Nephron (organoid): ENCODE results near the gene FOXA3.

Source experiments
- H3K27ac Mint-ChIP-seq, 3 experiments: 2 replicates each; pipeline ENCODE4 v1.8.0; 2020; ENCODE audit warnings: mixed read lengths in 3 of 3, mild to moderate bottlenecking in 2 of 3, moderate library complexity in 1 of 3
- H3K27me3 Mint-ChIP-seq: 2 replicates; pipeline ENCODE4 v1.8.0; 2021; ENCODE audit warnings: low read depth, mild to moderate bottlenecking, moderate library complexity, mixed read lengths
- H3K36me3 Mint-ChIP-seq: 2 replicates; pipeline ENCODE4 v1.8.0; 2020; ENCODE audit warnings: low read depth, mixed read lengths
- H3K4me1 Mint-ChIP-seq: 2 replicates; pipeline ENCODE4 v1.8.0; 2020; ENCODE audit warnings: mixed read lengths
- H3K4me3 Mint-ChIP-seq, 3 experiments: 2 replicates each; pipeline ENCODE4 v1.8.0; 2020; ENCODE audit warnings: mild to moderate bottlenecking in 3 of 3, mixed read lengths in 3 of 3, moderate library complexity in 2 of 3
- H3K9me3 Mint-ChIP-seq: 2 replicates; pipeline ENCODE4 v1.8.0; 2020; ENCODE audit warnings: mixed read lengths
- TF ChIP-seq, protein P1 (sequence below), 3 experiments: fragments of 200-600 bp; sonication (generic); IDR thresholded peaks; one replicate each; pipeline ENCODE4 v1.5.0; 2021; ENCODE audit warnings: antibody characterized with exemption in 3 of 3; ENCODE audit not compliant: unreplicated experiment in 3 of 3

FOXA3 gene

GRCh38 chr19:45860359-45861259 is 3.5 kb upstream of the FOXA3 start:
- H3K36me3 Mint-ChIP-seq, result peaks cover 21% of the 10 kb centered on the region
- H3K9me3 Mint-ChIP-seq, result no peaks in the 10 kb centered on the region
- no peak overlapping the region for H3K27ac Mint-ChIP-seq
- peaks cover 33% of the 10 kb centered on the region for H3K27me3 Mint-ChIP-seq
- peak overlapping the region; percentile 66 to 93 (median 75) for H3K4me3 Mint-ChIP-seq
- peaks cover 9% of the 10 kb centered on the region for H3K4me1 Mint-ChIP-seq
- TF ChIP-seq, protein P1, sequence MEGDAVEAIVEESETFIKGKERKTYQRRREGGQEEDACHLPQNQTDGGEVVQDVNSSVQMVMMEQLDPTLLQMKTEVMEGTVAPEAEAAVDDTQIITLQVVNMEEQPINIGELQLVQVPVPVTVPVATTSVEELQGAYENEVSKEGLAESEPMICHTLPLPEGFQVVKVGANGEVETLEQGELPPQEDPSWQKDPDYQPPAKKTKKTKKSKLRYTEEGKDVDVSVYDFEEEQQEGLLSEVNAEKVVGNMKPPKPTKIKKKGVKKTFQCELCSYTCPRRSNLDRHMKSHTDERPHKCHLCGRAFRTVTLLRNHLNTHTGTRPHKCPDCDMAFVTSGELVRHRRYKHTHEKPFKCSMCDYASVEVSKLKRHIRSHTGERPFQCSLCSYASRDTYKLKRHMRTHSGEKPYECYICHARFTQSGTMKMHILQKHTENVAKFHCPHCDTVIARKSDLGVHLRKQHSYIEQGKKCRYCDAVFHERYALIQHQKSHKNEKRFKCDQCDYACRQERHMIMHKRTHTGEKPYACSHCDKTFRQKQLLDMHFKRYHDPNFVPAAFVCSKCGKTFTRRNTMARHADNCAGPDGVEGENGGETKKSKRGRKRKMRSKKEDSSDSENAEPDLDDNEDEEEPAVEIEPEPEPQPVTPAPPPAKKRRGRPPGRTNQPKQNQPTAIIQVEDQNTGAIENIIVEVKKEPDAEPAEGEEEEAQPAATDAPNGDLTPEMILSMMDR (IDR thresholded peaks at IDR 0.05; ENCODE audit: unreplicated experiment in 3 of 3), result no peak

DNA sequence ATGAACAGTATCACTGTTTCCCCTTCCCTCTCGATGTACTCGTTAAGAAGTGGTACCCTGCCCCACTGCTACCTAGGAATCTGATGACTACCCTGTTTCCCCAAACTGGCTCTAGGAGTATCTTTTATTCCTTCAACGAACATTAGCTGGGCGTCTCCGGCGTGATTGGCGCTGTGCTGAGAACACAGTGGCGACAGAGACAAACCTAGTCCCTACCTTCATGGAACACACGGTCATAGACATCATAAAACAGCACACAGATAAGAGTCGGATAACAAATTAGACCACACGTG is 1.9 kb upstream of the FOXA3 start:
- TF ChIP-seq, protein P1 (IDR thresholded peaks at IDR 0.05; ENCODE audit: unreplicated experiment in 3 of 3), result no peak
- H3K36me3 Mint-ChIP-seq, result peaks cover 17% of the 10 kb centered on the region
- H3K4me3 Mint-ChIP-seq, result peak overlapping the region; percentile 93 to 97 (median 93)
- H3K27ac Mint-ChIP-seq, result peak overlapping the region; percentile 84 to 96 (median 94)
- no peaks in the 10 kb centered on the region for H3K9me3 Mint-ChIP-seq
- peaks cover 49% of the 10 kb centered on the region for H3K27me3 Mint-ChIP-seq
- H3K4me1 Mint-ChIP-seq, result peaks cover 9% of the 10 kb centered on the region

- peak within 1 kb of the TSS; percentile 93 to 97 (median 93) for H3K4me3 Mint-ChIP-seq
- no peaks in the 10 kb centered on the region for H3K9me3 Mint-ChIP-seq
- TF ChIP-seq, protein P1 (IDR thresholded peaks at IDR 0.05; ENCODE audit: unreplicated experiment in 3 of 3), result no peak
- peak within 1 kb of the TSS; percentile 84 to 96 (median 94) for H3K27ac Mint-ChIP-seq
- H3K27me3 Mint-ChIP-seq, result peaks cover 55% of the 10 kb centered on the region
- H3K4me1 Mint-ChIP-seq, result peaks cover 9% of the 10 kb centered on the region
- peaks cover 17% of the 10 kb centered on the region for H3K36me3 Mint-ChIP-seq
Measured at GRCh38 chr19:45862564-45863334, 1.4 kb upstream of the FOXA3 start, which contains the start of gene SYMPK. Gene SYMPK, minus strand, starts transcription at chr19:45863147. Its CDS starts 8,652 bp downstream, at chr19:45854495.

DNA sequence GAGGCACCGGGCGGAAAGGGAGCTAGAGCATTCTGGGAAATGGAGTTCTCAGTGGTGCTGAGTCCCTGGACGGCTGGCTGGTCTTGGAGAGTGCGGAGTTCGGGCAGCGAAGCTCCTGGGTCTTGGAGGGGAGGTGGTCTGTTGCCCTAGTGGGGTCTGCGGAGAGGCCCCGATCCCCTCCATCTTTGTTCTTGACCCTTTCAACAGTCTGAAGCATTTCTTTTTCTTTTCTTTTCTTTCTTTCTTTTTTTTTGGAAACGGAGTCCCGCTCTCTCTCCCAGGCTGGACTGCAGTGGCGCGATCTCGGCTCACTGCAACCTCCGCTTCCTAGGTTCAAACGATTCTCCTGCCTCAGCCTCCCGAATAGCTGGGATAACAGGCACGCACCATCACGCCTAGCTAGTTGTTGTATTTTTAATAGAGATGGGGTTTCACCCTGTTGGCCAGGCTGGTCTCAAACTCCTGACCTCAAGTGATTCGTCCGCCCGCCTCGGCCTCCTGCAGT is 739 bp upstream of the FOXA3 start:
- peak overlapping the region; percentile 93 to 97 (median 93) for H3K4me3 Mint-ChIP-seq
- H3K9me3 Mint-ChIP-seq, result no peaks in the 10 kb centered on the region
- H3K36me3 Mint-ChIP-seq, result peaks cover 12% of the 10 kb centered on the region
- TF ChIP-seq, protein P1 (IDR thresholded peaks at IDR 0.05; ENCODE audit: unreplicated experiment in 3 of 3), result no peak
- peak overlapping the region; percentile 84 to 96 (median 94) for H3K27ac Mint-ChIP-seq
- peaks cover 9% of the 10 kb centered on the region for H3K4me1 Mint-ChIP-seq
- H3K27me3 Mint-ChIP-seq, result peaks cover 60% of the 10 kb centered on the region

GRCh38 chr19:45864629-45865082 is 530 bp downstream of the FOXA3 start:
- H3K9me3 Mint-ChIP-seq, result no peaks in the 10 kb centered on the region

More at GRCh38 chr19:45864629-45865082, 530 bp downstream of the FOXA3 start:
- H3K36me3 Mint-ChIP-seq, result no peaks in the 10 kb centered on the region
- H3K27ac Mint-ChIP-seq, result no peak overlapping the region
- peaks cover 9% of the 10 kb centered on the region for H3K4me1 Mint-ChIP-seq
- H3K27me3 Mint-ChIP-seq, result peaks cover 60% of the 10 kb centered on the region
- TF ChIP-seq, protein P1 (IDR thresholded peaks at IDR 0.05; ENCODE audit: unreplicated experiment in 3 of 3), result no peak
- peak overlapping the region; percentile 70 to 74 (median 73) for H3K4me3 Mint-ChIP-seq
